ENCODE measurements around the gene DOCK9. TPM values are rescaled to one million over a fixed set of nuclear protein-coding genes. Genes with fewer than 3 reads are reported as not detected.

The DOCK9 gene
- total RNA-seq, 1 experiment from 2014 or later, result 30.5 TPM

DNA sequence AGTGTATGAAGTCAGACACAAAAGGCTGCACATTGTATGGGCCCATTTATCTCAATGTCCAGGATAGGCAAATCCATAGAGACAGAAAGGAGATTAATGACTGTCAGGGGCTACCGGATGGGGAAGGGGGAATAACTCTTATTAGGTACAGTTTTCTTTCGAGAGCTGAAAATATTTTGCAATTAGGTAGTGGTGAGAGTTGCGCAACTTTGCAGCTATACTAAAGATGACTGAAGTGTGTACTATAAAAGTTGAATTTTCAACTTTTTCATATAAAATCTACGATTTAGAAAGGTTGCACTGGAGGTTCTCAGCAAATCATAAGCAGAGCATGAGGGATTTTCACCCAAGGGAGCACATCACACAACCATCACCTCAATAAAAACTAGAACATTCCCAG is 209.3 kb downstream of the DOCK9 start:
- ChIA-PET POLR2A (no interaction called here), CTCF (no interaction called here)
- ATAC-seq, result no peak
- H3K4me3 ChIP-seq (ENCODE audit: low read depth in 2 of 2, low read length in 2 of 2), result no peak overlapping the region
- no peak overlapping the region for H3K27ac ChIP-seq (ENCODE audit: low read length)
- in situ Hi-C loops (cut with HindIII; ENCODE audit: low pct_unique_long_range_greater_than_20kb, low sequenced_read_pairs), result no loop called here
- H3K4me1 ChIP-seq (ENCODE audit: control insufficient read depth, insufficient read depth, low read length), result no peaks in the 10 kb centered on the region
- TF ChIP-seq TCF7L2 (IDR thresholded peaks at IDR 0.05; ENCODE audit: low read depth, low read length), result no peak
- TF ChIP-seq, protein P1, sequence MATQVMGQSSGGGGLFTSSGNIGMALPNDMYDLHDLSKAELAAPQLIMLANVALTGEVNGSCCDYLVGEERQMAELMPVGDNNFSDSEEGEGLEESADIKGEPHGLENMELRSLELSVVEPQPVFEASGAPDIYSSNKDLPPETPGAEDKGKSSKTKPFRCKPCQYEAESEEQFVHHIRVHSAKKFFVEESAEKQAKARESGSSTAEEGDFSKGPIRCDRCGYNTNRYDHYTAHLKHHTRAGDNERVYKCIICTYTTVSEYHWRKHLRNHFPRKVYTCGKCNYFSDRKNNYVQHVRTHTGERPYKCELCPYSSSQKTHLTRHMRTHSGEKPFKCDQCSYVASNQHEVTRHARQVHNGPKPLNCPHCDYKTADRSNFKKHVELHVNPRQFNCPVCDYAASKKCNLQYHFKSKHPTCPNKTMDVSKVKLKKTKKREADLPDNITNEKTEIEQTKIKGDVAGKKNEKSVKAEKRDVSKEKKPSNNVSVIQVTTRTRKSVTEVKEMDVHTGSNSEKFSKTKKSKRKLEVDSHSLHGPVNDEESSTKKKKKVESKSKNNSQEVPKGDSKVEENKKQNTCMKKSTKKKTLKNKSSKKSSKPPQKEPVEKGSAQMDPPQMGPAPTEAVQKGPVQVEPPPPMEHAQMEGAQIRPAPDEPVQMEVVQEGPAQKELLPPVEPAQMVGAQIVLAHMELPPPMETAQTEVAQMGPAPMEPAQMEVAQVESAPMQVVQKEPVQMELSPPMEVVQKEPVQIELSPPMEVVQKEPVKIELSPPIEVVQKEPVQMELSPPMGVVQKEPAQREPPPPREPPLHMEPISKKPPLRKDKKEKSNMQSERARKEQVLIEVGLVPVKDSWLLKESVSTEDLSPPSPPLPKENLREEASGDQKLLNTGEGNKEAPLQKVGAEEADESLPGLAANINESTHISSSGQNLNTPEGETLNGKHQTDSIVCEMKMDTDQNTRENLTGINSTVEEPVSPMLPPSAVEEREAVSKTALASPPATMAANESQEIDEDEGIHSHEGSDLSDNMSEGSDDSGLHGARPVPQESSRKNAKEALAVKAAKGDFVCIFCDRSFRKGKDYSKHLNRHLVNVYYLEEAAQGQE (IDR thresholded peaks at IDR 0.05; ENCODE audit: insufficient read depth in 1 of 2, low read depth in 2 of 2, low read length in 1 of 2), result no peak
- TF ChIP-seq, protein P2, sequence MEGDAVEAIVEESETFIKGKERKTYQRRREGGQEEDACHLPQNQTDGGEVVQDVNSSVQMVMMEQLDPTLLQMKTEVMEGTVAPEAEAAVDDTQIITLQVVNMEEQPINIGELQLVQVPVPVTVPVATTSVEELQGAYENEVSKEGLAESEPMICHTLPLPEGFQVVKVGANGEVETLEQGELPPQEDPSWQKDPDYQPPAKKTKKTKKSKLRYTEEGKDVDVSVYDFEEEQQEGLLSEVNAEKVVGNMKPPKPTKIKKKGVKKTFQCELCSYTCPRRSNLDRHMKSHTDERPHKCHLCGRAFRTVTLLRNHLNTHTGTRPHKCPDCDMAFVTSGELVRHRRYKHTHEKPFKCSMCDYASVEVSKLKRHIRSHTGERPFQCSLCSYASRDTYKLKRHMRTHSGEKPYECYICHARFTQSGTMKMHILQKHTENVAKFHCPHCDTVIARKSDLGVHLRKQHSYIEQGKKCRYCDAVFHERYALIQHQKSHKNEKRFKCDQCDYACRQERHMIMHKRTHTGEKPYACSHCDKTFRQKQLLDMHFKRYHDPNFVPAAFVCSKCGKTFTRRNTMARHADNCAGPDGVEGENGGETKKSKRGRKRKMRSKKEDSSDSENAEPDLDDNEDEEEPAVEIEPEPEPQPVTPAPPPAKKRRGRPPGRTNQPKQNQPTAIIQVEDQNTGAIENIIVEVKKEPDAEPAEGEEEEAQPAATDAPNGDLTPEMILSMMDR (IDR thresholded peaks at IDR 0.05), result no peak
- no peak for TF ChIP-seq POLR2AphosphoS5 (IDR thresholded peaks at IDR 0.05; ENCODE audit: low read depth, low read length)
- TF ChIP-seq SIN3A (IDR thresholded peaks at IDR 0.05; ENCODE audit: borderline replicate concordance, insufficient read depth, low read depth, low read length), result no peak
- H3K9me3 ChIP-seq (ENCODE audit: control insufficient read depth, insufficient read depth, low read depth, low read length), result no peaks in the 10 kb centered on the region
- BruUV-seq (replicated peaks), result no TSS peak
- intact Hi-C loops (cut with micrococcal nuclease; ENCODE audit: unreplicated experiment), result no loop called here
- H3K36me3 ChIP-seq (ENCODE audit: control insufficient read depth, insufficient read depth, low read length), result no peaks in the 10 kb centered on the region
- H3K27me3 ChIP-seq (ENCODE audit: control insufficient read depth, insufficient read depth, low read length), result peaks cover 2% of the 10 kb centered on the region; the same call in 1 of the 2 replicates
- no peak for DNase-seq (ENCODE audit: low read depth, low spot score)

DNA sequence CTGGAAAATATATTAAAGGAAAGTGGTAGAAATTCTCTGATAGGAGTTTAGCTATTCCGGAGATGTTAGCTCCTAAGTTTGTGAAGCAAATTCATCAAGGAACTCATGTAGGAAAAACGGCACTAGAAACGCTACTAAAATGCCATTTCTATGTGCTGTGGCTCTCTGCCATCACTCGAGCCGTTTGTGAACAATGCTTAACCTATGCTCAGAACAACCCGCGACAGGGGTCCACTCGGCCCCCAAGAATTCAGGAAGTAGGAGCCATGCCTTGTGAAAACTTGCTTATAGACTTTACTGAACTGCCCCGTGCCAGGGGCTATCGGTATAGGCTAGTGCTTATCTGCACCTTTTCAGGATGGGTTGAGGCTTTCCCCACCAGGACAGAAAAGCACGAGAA is 211.2 kb downstream of the DOCK9 start:
- Histone ChIP-seq H3K4me3 (ENCODE audit: low read depth in 2 of 2, low read length in 2 of 2) (no peak overlapping the region), H3K4me1 (ENCODE audit: control insufficient read depth, insufficient read depth, low read length) (no peaks in the 10 kb centered on the region), H3K27me3 (ENCODE audit: control insufficient read depth, insufficient read depth, low read length) (peaks cover 2% of the 10 kb centered on the region; the same call in 1 of the 2 replicates), H3K27ac (ENCODE audit: low read length) (no peak overlapping the region), H3K36me3 (ENCODE audit: control insufficient read depth, insufficient read depth, low read length) (no peaks in the 10 kb centered on the region), H3K9me3 (ENCODE audit: control insufficient read depth, insufficient read depth, low read depth, low read length) (no peaks in the 10 kb centered on the region)
- TF ChIP-seq TCF7L2 (IDR thresholded peaks at IDR 0.05; ENCODE audit: low read depth, low read length) (no peak), POLR2AphosphoS5 (IDR thresholded peaks at IDR 0.05; ENCODE audit: low read depth, low read length) (no peak), SIN3A (IDR thresholded peaks at IDR 0.05; ENCODE audit: borderline replicate concordance, insufficient read depth, low read depth, low read length) (no peak)
- TF ChIP-seq, protein P1 (IDR thresholded peaks at IDR 0.05; ENCODE audit: insufficient read depth in 1 of 2, low read depth in 2 of 2, low read length in 1 of 2), result no peak
- TF ChIP-seq, protein P2 (IDR thresholded peaks at IDR 0.05), result no peak
- in situ Hi-C loops (cut with HindIII; ENCODE audit: low pct_unique_long_range_greater_than_20kb, low sequenced_read_pairs) (no loop called here), intact Hi-C loops (cut with micrococcal nuclease; ENCODE audit: unreplicated experiment) (no loop called here)
- POLR2A ChIA-PET, result no interaction called here
- BruUV-seq (replicated peaks), result no TSS peak
- ATAC-seq (no peak), DNase-seq (ENCODE audit: low read depth, low spot score) (no peak)
- CTCF ChIA-PET, result no interaction called here

All from Panc1 (cell line).